ENCODE data around the gene ARL8B. TPM values are rescaled to one million over a fixed set of nuclear protein-coding genes. Genes with fewer than 3 reads are reported as not detected.
"Not testable (repeated sequence)": the region's sequence is repeated elsewhere in the genome, so short reads cannot be mapped to it uniquely, and the experiment has no call there.

Gene ARL8B
- total and polyA plus RNA-seq, 2 donors (not counting 1 experiment from before 2014, with no cell fraction given), result 74.8 to 98.4 TPM

- no peak overlapping the region for H2AFZ ChIP-seq (ENCODE audit: low read length)
- no peak overlapping the region for H3K4me3 ChIP-seq (replicated peaks in 1 of 4; ENCODE audit: control extremely low read depth in 1 of 4, insufficient read depth in 1 of 4, low read depth in 3 of 4, low read length in 4 of 4)
- TF ChIP-seq EZH2 (IDR thresholded peaks at IDR 0.05; ENCODE audit: low read length, missing control alignments), result no peak
- TF ChIP-seq, protein P1, sequence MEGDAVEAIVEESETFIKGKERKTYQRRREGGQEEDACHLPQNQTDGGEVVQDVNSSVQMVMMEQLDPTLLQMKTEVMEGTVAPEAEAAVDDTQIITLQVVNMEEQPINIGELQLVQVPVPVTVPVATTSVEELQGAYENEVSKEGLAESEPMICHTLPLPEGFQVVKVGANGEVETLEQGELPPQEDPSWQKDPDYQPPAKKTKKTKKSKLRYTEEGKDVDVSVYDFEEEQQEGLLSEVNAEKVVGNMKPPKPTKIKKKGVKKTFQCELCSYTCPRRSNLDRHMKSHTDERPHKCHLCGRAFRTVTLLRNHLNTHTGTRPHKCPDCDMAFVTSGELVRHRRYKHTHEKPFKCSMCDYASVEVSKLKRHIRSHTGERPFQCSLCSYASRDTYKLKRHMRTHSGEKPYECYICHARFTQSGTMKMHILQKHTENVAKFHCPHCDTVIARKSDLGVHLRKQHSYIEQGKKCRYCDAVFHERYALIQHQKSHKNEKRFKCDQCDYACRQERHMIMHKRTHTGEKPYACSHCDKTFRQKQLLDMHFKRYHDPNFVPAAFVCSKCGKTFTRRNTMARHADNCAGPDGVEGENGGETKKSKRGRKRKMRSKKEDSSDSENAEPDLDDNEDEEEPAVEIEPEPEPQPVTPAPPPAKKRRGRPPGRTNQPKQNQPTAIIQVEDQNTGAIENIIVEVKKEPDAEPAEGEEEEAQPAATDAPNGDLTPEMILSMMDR (conservative IDR thresholded peaks at IDR 0.05 in 1 of 2, IDR thresholded peaks at IDR 0.05 in 1 of 2; ENCODE audit: low read depth in 1 of 2, low read length in 2 of 2), result no peak
- no peaks in the 10 kb centered on the region for H3K27me3 ChIP-seq (ENCODE audit: control insufficient read depth, insufficient read depth, low read length)
- peaks cover 13% of the 10 kb centered on the region for H3K4me1 ChIP-seq (ENCODE audit: control insufficient read depth, extremely low read depth, insufficient read depth, low read length)
- peaks cover 6% of the 10 kb centered on the region for H4K20me1 ChIP-seq (ENCODE audit: control insufficient read depth, extremely low read depth, insufficient read depth, low read length)
- no peak overlapping the region for H3K27ac ChIP-seq (ENCODE audit: insufficient read depth, low read length)
- H3K9ac ChIP-seq (ENCODE audit: insufficient read depth, low read length), result no peak overlapping the region
- DNase-seq (ENCODE audit: low read depth in 2 of 2), result no peak
- no peaks in the 10 kb centered on the region for H3K36me3 ChIP-seq (ENCODE audit: control insufficient read depth, insufficient read depth, low read length)
- H3K4me2 ChIP-seq (ENCODE audit: extremely low read depth, insufficient read depth, low read length), result no peak overlapping the region
- H3K79me2 ChIP-seq (ENCODE audit: control insufficient read depth, insufficient read depth, low read length), result peaks cover 93% of the 10 kb centered on the region
- no peaks in the 10 kb centered on the region for H3K9me3 ChIP-seq (ENCODE audit: control insufficient read depth, insufficient read depth, low read depth, low read length)
These were observed 21.4 kb downstream of the ARL8B start for GRCh38 chr3:5143464-5143863.

GRCh38 chr3:5144316-5144994 is 22.4 kb downstream of the ARL8B start:
- Histone ChIP-seq H3K27ac (ENCODE audit: insufficient read depth, low read length) (no peak overlapping the region), H2AFZ (ENCODE audit: low read length) (no peak overlapping the region), H4K20me1 (ENCODE audit: control insufficient read depth, extremely low read depth, insufficient read depth, low read length) (no peaks in the 10 kb centered on the region), H3K4me1 (ENCODE audit: control insufficient read depth, extremely low read depth, insufficient read depth, low read length) (peaks cover 3% of the 10 kb centered on the region), H3K9me3 (ENCODE audit: control insufficient read depth, insufficient read depth, low read depth, low read length) (no peaks in the 10 kb centered on the region), H3K79me2 (ENCODE audit: control insufficient read depth, insufficient read depth, low read length) (peaks cover 93% of the 10 kb centered on the region), H3K9ac (ENCODE audit: insufficient read depth, low read length) (no peak overlapping the region), H3K4me2 (ENCODE audit: extremely low read depth, insufficient read depth, low read length) (no peak overlapping the region), H3K36me3 (ENCODE audit: control insufficient read depth, insufficient read depth, low read length) (no peaks in the 10 kb centered on the region), H3K4me3 (replicated peaks in 1 of 4; ENCODE audit: control extremely low read depth in 1 of 4, insufficient read depth in 1 of 4, low read depth in 3 of 4, low read length in 4 of 4) (no peak overlapping the region), H3K27me3 (ENCODE audit: control insufficient read depth, insufficient read depth, low read length) (no peaks in the 10 kb centered on the region)
- no peak for TF ChIP-seq EZH2 (IDR thresholded peaks at IDR 0.05; ENCODE audit: low read length, missing control alignments)
- TF ChIP-seq, protein P1 (conservative IDR thresholded peaks at IDR 0.05 in 1 of 2, IDR thresholded peaks at IDR 0.05 in 1 of 2; ENCODE audit: low read depth in 1 of 2, low read length in 2 of 2), result no peak
- no peak for DNase-seq (ENCODE audit: low read depth in 2 of 2)

DNA sequence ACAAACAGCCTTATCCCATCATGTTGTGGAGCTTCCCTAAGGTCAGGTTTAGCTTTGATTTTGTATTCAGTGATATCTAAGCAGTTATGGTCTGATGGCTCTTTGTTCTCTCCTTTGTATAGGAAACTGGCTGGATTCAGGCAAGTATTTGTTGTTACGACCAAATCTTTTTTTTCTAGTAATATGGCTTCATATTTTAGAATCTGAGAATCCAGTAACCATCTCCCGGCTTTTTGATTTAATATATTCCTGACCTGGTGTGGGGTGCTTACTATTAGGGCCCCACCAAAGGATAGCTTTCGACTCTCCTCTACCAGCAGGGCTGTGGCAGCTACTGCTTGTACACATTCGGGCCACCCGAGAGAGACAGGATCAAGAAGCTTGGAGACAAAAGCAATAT is 23.0 kb downstream of the ARL8B start:
- H4K20me1 ChIP-seq (ENCODE audit: control insufficient read depth, extremely low read depth, insufficient read depth, low read length), result no peaks in the 10 kb centered on the region
- no peaks in the 10 kb centered on the region for H3K9me3 ChIP-seq (ENCODE audit: control insufficient read depth, insufficient read depth, low read depth, low read length)

DNA sequence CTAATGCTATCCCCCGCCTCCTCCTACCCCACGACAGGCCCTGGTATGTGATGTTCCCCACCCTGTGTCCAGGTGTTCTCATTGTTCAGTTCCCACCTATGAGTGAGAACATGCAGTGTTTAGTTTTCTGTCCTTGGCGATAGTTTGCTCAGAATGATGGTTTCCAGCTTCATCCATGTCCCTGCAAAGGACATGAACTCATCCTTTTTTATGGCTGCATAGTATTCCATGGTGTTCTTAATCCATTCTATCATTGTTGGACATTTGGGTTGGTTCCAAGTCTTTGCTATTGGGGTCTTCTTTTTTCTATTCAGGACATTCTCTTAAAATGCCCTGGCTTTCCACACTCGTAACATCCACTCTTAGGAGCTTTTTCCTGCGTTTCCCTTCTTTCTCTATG is 25.1 kb downstream of the ARL8B start:
- H3K27ac ChIP-seq (ENCODE audit: insufficient read depth, low read length); H3K4me3 ChIP-seq (replicated peaks in 1 of 4; ENCODE audit: control extremely low read depth in 1 of 4, insufficient read depth in 1 of 4, low read depth in 3 of 4, low read length in 4 of 4); H3K36me3 ChIP-seq (ENCODE audit: control insufficient read depth, insufficient read depth, low read length); H2AFZ ChIP-seq (ENCODE audit: low read length); H3K9me3 ChIP-seq (ENCODE audit: control insufficient read depth, insufficient read depth, low read depth, low read length); H3K4me2 ChIP-seq (ENCODE audit: extremely low read depth, insufficient read depth, low read length); DNase-seq (ENCODE audit: low read depth in 2 of 2); H3K9ac ChIP-seq (ENCODE audit: insufficient read depth, low read length); H4K20me1 ChIP-seq (ENCODE audit: control insufficient read depth, extremely low read depth, insufficient read depth, low read length); H3K27me3 ChIP-seq (ENCODE audit: control insufficient read depth, insufficient read depth, low read length); H3K4me1 ChIP-seq (ENCODE audit: control insufficient read depth, extremely low read depth, insufficient read depth, low read length): not testable (repeated sequence)
- peaks cover 89% of the 10 kb centered on the region for H3K79me2 ChIP-seq (ENCODE audit: control insufficient read depth, insufficient read depth, low read length)

More for the DNA sequence above, 23.0 kb downstream of the ARL8B start:
- H3K79me2 ChIP-seq (ENCODE audit: control insufficient read depth, insufficient read depth, low read length), result peaks cover 94% of the 10 kb centered on the region
- no peak overlapping the region for H2AFZ ChIP-seq (ENCODE audit: low read length)
- H3K4me1 ChIP-seq (ENCODE audit: control insufficient read depth, extremely low read depth, insufficient read depth, low read length), result peaks cover under 1% of the 10 kb centered on the region
- no peak for DNase-seq (ENCODE audit: low read depth in 2 of 2)
- no peaks in the 10 kb centered on the region for H3K27me3 ChIP-seq (ENCODE audit: control insufficient read depth, insufficient read depth, low read length)
- no peak overlapping the region for H3K4me3 ChIP-seq (replicated peaks in 1 of 4; ENCODE audit: control extremely low read depth in 1 of 4, insufficient read depth in 1 of 4, low read depth in 3 of 4, low read length in 4 of 4)
- no peaks in the 10 kb centered on the region for H3K36me3 ChIP-seq (ENCODE audit: control insufficient read depth, insufficient read depth, low read length)
- no peak overlapping the region for H3K27ac ChIP-seq (ENCODE audit: insufficient read depth, low read length)
- no peak overlapping the region for H3K9ac ChIP-seq (ENCODE audit: insufficient read depth, low read length)
- no peak overlapping the region for H3K4me2 ChIP-seq (ENCODE audit: extremely low read depth, insufficient read depth, low read length)
- no peak for TF ChIP-seq EZH2 (IDR thresholded peaks at IDR 0.05; ENCODE audit: low read length, missing control alignments)
- TF ChIP-seq, protein P1 (conservative IDR thresholded peaks at IDR 0.05 in 1 of 2, IDR thresholded peaks at IDR 0.05 in 1 of 2; ENCODE audit: low read depth in 1 of 2, low read length in 2 of 2), result no peak

All from fibroblast of lung (primary cell).